Left cardiac atrium (tissue), 4 donors: ENCODE measurements around the gene LYRM1. TPM values are rescaled to one million over a fixed set of nuclear protein-coding genes. Genes with fewer than 3 reads are reported as not detected.

ENCODE experiments used
- ATAC-seq, 2 donors: fragments of 200-7000 bp; cut with Tn5 transposase; one replicate each; pipeline ENCODE4 v1.9.1; 2020; ENCODE audit warnings: mild to moderate bottlenecking in 2 of 2, moderate library complexity in 2 of 2
- DNase-seq: peaks from one replicate; pipeline ENCODE4 v3.0.0-alpha.2; 2020
- intact Hi-C, 2 donors: fragments of 100-400 bp; cut with DNase I; formaldehyde crosslinking; loops; one replicate each; pipeline versions ENCODE4 v1.14.1 to v1.15.1; 2022 to 2023
- total RNA-seq, 2 donors: library from RNA; stranded (reverse); fragmentation: NEBNext Ultra II Directional; extraction: Animal tissue kit (Norgen Biotek cat#: 25700); gene quantifications; one replicate each; pipeline ENCODE4 v1.2.1, GENCODE V29; 2021
- donor health status: DM: no; HTN: yes; CAD: no.
- donor health status: DM: no; HTN: yes; CAD: no; lungs with severe emphysema.
- donor health status: DM: yes; HTN: yes; CAD: no.
- donor health status: Dilated cardiomyopathy.

LYRM1 gene
- total RNA-seq, 2 donors from 2014 or later, result 32.6 TPM

GRCh38 chr16:20868890-20869289, 31.7 kb upstream of the LYRM1 start:
- intact Hi-C loops, result no loop called here
- ATAC-seq (peak; percentile 92 to 94), DNase-seq (peak; percentile 90)

DNA sequence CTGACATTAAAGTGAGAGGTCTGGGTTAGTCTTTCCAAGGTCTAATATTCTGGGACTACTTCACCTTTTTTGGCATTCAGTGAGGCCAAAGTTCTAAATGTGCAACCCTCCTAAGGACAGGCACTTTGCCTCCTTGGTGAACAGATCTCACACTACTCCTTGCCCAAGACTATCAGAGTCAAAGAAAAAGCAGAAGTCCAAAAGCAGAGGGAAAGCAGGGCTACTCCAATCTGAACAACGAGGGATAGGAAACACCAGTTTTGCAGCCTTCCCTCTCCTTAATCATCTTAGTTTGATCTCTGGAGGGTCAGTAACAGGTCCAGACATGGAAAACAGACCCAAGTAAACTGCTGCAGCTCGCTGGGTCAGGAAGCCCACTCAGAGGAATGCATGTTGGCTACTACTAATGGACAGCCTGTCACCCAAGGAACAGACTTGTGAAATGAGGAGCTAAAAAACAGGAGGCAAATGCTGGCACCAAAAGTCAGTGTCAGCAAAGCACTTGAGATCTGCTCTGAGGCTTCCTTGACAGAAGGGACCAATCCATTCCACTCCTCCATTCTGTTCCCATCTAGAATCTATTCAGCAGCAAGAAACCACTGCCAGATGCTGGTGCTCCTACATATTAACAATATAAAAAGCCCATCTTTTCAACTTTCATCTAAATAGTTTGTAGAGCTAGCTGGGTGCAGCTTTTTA, 30.3 kb upstream of the LYRM1 start:
- intact Hi-C loops, result no loop called here
- DNase-seq, result no peak
- ATAC-seq, result no peak

- no peak for DNase-seq
- ATAC-seq, result no peak
- intact Hi-C loops, result no loop called here
These were observed 29.3 kb upstream of the LYRM1 start for GRCh38 chr16:20871258-20871657.

- no peak for ATAC-seq
- intact Hi-C loops, result no loop called here
- DNase-seq, result no peak
These were observed 28.4 kb upstream of the LYRM1 start for GRCh38 chr16:20871941-20872815.

DNA sequence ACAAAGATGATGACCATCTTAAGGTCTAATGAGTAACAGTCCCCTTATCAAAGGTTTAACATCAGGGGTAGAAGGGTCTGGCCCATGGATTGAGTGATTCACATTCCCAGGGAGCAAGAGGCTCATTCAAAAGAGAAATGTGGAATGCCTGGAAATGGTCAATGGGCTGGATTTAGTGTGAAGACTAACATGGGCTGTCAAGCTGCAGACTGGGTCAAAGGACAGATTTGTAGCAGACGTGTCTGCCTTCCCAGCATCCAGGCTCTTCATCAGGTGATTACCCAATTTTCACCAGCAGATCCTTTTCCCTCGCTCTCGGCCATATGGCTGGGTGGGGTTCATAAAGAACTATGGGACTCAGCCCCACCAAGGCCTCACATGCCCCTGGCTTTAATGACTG, 27.2 kb upstream of the LYRM1 start:
- intact Hi-C loops, result no loop called here

DNA sequence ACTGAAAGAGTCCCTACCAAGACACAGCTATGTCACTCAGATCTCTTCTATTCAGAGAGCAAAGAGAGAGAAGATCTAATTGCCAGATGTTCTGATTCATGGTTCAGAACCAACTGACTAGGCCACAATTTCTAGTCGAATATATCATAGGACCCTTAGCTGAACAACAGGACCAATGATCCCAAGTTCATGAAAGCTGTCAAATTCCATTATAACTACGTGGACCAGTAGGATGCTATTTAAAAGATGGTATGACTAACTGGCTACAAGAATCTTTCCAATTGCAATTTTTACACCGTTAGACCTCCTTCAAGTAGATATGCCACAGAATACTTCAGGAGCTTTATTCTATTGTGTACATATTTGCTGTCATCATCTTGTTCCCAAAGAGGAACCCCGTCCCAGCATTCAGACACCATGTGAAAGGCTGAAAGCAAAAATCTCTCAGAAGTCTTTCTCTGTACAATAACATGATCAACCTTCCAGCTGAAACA, 26.4 kb upstream of the LYRM1 start:
- intact Hi-C loops, result no loop called here
- DNase-seq (no peak), ATAC-seq (no peak)

More for the DNA sequence above, 27.2 kb upstream of the LYRM1 start:
- DNase-seq (no peak), ATAC-seq (no peak)

DNA sequence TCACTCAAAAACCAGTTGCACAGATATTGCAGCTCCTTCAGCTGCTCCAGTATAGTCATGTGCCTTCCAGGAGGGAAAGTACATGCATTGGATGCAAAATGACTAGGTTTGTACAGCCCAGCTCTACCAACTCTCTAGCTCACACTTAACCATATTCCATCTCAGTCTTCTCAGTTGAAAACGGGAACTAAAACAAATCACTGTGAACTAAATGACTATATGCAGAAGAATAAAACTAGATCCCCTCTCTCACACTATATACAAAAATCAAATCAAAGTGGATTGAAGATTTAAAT, 25.3 kb upstream of the LYRM1 start:
- ATAC-seq (no peak), DNase-seq (no peak)
- intact Hi-C loops, result no loop called here

DNA sequence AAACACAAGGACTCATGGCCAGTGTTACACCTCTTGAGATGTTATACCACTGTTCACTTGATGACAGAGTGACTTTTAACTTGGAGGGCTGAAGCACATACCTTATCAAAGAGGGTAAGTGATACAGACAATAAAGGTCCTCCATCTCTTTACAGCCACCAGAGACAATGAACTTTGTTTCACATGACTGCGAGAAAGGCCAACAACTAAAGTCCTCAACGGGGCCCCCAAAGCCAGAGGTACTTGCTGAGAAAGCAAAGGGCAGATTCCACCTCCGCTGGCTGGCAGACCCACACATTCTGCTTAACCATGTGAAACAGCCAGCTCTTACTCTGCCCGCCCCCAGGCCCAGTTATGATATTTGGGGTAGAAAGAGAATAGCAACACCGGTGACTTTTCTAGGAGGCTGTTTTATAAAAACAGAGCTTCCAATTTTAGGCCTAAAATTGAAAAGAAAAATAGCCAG, 21.9 kb upstream of the LYRM1 start:
- peak; percentile 38 to 63 for ATAC-seq
- intact Hi-C loops, result no loop called here
- DNase-seq, result no peak

GRCh38 chr16:20879175-20880040, 21.2 kb upstream of the LYRM1 start:
- ATAC-seq (peak; percentile 32 to 67), DNase-seq (no peak)
- intact Hi-C loops, result no loop called here

DNA sequence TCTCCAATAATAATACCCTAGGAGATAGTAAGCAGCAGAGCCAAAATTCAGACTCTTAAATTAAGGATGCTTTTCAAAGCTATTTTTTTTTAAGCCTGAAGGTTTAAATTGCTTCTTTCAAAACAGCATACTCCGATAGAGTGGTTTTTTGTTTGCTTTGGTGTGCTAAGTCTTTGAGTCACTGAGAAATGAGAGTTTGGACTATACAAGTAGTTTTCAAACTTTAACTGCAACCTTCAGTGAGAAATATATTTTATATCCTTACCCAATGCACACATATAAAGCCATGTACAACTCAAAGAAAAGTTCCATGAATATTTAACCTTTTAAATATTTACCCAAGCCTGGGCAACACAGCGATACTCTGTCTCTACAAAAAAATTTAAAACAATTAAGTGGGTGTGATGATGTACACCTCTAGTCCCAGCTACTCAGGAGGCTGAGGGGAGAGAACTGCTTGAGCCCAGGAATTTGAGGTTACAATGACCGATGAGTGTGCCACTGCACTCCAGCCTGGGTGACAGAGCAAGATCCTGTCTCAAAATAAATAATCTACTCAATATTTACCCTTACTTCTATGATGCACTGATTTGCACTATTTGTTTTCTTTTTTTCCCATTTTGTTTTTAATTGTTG, 19.6 kb upstream of the LYRM1 start:
- intact Hi-C loops, result no loop called here
- ATAC-seq, result no peak
- no peak for DNase-seq

DNA sequence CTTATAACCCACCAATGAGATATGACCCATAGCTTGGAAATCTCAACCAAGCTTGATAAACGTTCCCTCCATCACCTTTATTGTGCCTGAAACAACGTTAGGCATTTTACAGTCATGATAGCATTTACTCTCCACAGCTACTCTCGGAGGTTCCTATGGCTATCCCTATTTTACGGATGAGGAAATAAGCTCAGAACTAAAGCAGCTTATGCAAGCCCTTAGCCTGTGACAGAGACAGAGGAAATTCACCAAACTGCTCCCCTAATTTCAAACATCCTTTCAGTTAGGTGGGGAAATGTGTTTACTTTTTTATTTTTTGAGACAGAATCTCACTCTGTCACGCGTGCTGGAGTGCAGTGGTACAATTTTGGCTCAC, 19.1 kb upstream of the LYRM1 start:
- intact Hi-C loops, result no loop called here
- ATAC-seq, result no peak
- no peak for DNase-seq

DNA sequence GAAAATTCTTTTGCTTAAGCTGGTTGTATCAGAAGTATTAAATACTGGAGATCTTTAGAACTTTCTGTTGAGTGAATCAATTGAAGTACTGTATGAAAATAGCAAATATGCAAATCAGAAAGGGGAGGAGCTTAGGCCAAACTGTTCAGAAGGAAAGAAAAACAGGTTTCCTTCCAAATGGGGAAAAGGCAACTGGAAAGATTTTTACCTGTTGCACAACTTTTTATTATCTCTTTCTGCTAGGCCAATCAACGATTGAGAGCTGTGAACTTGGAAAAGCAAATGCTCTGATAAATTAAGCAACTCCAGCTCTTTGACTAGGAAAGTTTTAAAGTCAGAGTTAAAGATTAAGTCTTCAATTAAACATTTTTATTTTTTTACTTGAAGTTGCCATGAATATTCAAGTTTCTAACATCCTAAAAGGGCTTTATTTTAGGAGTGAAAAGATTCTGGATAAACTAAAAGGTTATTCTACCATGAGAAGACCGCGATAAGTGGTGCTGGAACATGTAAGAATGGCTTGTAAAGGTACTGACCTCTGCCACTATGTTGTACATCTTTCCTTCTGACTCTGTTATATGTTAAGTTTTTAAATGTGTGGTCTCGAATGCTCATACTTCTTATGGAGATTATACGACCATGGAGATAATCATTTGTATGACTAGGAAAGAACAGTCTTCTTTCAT, 16.9 kb upstream of the LYRM1 start:
- DNase-seq (no peak), ATAC-seq (peak; percentile 42 to 51)
- intact Hi-C loops, result no loop called here

DNA sequence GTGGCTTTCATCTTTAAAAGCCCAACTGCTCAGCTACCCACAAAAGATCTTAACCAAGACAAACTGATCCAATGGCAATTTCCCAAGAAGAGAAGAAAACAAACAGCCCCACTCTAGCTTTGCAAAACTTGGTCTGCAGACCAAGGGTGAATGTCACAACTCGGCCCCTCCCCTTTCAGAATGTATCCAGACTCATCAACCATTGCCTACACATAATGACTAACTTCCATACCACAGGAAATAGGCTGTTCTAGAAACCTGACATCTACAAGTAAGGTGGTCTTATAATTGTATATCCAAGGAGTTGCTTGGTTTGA, 16.4 kb upstream of the LYRM1 start:
- ATAC-seq (no peak), DNase-seq (no peak)
- intact Hi-C loops, result no loop called here

DNA sequence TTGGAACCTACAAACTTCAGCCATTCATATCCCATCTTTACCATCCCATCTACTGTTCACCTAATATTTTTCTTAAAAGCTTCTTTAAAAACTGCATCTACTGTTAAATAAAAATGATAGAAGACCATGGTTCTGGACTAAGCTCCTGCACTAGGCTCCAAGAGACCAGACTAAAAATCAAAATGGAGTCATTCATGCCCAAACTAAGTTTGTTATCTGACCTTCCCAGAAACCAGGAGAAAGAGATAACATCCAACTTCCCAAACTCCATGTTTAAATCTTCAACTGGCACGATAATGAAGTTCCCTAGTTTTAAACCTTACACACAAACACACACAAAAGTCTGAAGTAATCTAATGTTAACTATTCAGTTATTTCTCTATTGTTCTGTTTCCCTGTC, 14.3 kb upstream of the LYRM1 start:
- intact Hi-C loops, result no loop called here

DNA sequence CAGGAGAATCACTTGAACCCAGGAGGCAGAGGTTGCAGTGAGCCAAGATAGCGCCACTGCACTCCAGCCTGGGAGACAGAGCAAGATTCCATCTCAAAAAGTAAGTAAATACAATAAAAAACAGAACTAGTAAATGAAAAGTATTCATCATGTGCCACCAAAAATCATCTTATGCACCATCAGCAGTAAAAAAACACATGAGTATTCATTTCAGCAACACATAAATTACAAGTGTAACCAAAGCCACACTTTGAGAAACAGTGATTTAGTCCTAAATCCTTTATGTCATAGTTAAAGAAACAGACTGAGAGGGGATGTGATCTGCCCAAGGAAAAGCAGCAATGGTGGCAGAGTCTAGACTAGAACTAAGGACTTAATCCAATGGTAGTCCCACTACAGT, 13.4 kb upstream of the LYRM1 start:
- DNase-seq (no peak), ATAC-seq (no peak)
- intact Hi-C loops, result no loop called here

More for the DNA sequence above, 14.3 kb upstream of the LYRM1 start:
- no peak for DNase-seq
- no peak for ATAC-seq

GRCh38 chr16:20889625-20890275, 10.8 kb upstream of the LYRM1 start:
- DNase-seq, result no peak
- ATAC-seq, result no peak
- intact Hi-C loops, result no loop called here

DNA sequence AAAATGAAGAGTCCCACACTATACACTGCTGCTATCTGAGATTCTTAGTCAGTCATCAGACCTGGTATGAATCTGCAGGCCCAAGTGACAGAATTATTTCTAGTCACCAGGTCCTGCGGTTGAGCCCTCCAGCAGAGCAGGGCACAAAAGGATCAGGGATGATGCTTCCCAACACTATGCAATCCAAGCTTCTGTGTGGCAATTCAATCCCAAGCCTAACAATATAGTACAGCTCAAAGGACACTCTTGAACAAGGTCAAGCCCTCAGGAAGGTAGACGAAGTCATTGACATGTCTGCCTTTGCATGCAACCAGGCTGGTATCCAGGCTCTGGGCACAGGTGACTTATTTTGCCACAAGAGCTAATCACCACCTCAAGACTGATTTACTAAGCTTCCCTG, 6.2 kb upstream of the LYRM1 start:
- no peak for DNase-seq
- intact Hi-C loops, result no loop called here
- no peak for ATAC-seq

DNA sequence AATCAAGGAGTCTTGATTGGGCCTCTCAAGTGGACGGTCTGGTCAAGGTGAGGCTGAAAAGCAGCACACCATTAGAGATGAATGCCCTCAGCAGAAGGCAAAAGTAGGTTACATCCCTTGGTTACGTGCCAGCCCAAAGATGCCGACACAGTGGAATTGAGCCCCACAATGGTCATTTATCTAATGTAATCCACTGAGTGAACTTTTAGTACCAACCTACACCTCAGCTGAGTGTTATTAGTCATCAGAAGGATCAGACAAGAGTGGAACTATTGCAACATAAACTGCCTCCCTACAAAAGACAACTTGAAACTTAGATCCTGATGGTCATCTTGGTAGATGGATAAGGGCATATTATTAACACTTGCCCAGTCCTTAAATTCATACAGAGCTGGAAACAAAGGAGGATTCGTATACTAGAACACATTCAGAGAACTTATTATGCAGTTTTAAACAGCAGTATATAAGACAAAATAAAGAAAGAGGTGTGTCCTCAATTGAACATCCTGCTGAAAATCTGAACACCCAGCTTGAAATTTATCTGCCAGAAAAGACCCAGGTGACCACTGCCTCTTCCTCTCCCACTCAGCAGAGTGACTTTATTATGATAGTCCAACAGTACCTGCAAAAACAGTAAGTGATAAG, 3.2 kb upstream of the LYRM1 start:
- ATAC-seq, result peak in 1 of 2 donors; percentile 1
- peak; percentile 46 for DNase-seq
- intact Hi-C loops, result loop anchor here in 1 of 2 donors (5.0 kb wide), 1 partner anchor 45 kb away; no protein-coding TSS in a partner anchor
